DMS114 treated with DMSO at 0.1 percent for 48 hours (cell line): ENCODE results near the gene LINC01488.
A peak's percentile ranks its signal among the peaks of the same experiment; 100 is the strongest.

Experiments used
- DNase-seq: peaks from one replicate; lab custom pipeline; 2025; ENCODE audit not compliant: unreplicated experiment; lab: John Stamatoyannopoulos, UW

The LINC01488 gene

DNA sequence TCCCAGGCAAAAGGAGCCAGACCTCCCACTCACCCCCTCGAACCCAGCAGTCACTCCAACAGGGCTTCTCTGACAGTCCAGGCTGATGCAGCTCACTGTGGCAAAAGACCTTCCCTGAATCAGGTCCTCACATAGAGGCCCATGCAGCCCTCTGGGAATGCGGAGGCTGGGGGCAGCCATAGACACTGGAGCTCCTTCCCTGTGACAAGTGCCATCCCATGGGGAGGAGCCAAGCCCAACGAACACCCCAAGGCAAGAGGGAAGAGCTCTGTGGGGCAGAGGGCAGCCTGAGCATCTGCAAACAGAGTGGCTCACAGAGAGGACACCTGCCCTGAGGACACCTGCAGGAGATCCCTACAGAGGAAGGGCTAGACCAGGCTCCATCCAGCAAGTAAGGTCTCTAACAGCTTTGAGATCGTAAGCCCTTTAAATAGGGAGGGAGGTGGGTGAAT is at the start of gene LINC01488:
Gene LINC01488, plus strand, starts transcription at position 271 of the 452 bp plus-strand sequence.
- no peak for DNase-seq

GRCh38 chr11:69431893-69432738 is 49.3 kb upstream of the LINC01488 start:
- DNase-seq: no peak

DNA sequence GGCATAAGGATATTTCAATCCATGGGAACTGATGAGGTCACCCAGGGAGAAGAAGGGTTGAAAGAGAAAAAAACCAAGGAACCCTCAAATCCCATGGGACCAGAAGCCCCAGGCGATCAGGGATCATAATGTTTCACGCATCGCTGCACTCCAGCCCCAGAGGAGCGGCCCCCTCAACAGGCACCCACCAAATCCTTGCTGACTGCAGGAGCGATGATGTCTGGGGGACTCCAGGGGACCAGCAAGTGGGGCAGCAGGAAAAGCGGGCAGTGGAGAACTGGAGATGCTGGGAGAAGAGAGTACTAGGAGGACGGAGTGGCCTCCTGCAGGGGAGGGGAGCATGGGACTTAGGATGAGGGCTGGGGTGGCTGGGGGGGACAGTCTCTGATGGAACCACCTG is 47.7 kb upstream of the LINC01488 start:
- DNase-seq: no peak

GRCh38 chr11:69434471-69434931 is 47.0 kb upstream of the LINC01488 start:
- no peak for DNase-seq

DNA sequence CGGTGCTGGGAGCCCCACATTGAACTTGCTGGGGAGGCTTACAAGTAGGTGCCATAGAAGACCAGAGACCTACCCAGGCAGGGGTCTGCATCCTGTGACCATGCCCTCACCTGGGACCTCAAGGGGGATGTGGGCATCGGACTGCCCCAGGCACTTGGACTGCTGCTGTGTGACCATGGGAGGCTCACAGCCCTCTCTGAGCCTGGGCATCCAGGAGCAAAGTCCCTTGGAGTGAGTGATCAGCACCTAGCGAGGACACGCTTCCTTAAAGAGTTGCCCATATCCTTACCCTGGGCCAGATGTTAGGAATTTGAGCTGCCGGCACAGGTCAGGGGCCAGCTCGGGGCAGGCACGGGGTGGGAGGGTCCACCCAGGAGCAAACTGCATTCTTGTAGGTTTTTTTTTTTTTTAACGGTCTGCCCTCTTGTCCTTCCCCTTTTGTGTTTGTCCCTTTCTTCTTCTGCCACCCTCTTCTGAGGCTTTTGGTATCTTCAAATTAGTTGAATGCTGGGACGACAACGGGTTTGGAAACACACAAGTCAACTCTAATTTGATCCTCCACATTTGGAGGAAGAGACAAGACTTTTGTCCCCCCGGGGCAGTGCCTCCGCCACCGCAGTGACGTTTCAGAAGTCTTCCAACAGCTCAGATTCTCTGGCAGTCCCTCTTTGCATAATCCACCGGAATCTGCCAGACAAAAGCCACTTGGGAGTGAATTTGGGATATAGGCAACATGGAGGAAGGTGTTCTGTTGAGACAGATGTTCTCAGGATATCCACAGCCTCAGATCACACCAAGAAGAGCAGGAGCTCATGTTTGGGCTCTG is 46.1 kb upstream of the LINC01488 start:
- no peak for DNase-seq

- no peak for DNase-seq
Observed at GRCh38 chr11:69436041-69436982, 45.2 kb upstream of the LINC01488 start.

DNA sequence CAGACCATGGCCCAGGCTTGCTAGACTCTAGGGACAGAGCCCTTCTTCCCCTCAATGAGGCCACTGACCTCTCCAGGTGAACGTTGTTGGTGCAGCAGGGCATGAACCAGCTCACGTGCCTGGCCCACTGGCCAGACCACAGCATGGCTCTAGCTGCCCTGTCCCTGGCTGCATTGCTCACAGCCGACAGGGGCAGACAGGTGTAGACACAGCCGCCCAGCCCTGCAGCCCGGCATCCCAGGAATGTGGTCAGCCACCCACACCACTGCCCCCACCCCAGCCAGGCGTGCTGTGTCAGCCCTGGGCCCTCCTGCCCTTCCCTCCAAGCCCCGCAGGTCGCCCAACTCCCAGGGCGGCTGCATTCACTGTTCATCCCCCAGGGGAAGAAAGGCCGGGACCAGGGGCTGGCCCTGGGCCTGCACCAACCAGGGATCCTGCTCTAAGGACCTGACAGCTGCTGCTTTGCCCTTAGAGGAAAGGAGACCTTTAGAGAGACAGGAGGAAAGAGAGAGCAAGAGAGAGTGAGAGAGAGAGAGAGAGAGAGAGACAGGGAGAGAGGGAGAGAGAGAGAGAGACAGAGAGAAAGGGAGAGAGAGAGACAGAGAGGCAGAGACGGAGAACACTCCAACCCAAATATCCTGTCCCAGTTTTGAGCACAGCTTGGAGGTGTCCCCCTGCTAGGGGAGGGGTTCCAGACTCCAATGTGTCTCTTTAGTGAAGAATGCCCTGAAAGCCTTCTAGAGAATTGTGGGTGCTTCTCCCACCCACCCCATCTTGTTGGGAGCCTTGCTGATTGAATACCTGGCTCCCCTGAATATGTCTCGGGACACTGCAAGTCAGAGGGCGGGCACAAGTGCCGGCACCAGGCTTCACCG is 44.2 kb upstream of the LINC01488 start:
- DNase-seq: no peak

DNA sequence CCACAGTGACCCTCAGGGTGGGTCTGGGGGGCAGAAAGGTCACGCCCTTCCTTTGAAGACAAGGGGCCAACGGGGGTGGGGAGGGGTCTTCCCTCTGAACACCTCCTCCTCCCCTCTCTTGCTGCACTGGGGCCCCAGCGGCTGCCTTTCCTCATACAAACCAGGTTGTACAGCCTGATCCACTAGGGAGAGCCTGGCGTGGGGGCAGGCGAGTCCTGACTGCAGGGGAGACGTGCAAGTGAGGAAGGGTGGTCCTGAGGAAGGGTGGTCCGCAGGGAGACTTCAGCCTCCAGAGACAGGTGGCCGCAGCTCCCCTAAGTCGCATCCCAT is 43.6 kb upstream of the LINC01488 start:
- no peak for DNase-seq

DNA sequence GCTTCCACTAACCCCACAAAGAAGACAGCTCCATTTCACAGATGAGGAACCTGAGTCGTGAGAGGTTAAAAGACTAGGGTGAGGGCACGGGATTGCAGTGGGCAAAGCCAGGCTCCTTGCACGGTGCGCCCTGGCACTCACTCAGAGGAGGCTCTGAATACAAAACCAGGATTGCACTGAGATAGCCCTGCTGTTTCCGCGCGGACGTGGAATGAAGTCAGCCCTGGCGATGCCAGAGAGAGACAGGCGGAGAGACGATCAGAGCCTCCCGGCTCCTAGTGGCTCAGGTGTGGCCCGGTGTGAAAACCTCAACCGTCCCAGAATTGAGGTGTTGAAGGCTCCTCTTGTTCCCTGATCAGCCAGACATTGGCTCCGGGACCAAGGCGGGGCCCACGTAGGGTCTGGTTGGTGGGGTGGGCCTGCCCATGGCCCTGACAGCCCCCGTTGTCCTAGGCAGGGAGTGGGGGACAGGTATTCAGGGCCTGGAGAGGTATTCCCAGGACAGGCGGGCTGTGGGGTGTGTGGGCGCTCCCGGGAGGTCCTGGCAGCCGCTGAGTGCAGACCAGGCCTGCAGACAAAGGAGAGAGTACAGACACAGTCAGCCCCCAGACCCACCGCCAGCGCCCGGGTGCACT is 43.1 kb upstream of the LINC01488 start:
- no peak for DNase-seq

DNA sequence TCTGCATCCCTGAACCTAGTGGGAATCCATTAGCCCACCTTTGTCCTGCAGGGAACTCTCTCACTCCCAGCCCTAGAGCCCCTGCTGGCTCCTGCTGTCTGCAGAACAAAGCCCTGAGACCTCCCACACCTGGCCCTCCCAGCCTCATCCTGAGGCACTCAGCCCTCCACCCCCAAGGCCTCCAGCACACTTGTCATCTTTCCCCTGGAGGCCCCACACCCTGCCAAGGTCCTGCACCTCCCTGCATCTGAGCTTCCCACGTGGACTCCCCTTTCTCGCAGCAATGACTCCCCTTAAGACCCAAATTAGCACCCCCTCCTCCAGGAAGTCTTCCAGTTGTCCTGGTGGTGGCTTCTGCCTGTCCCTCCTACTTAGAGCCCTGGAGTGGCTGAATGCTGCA is 42.3 kb upstream of the LINC01488 start:
- no peak for DNase-seq

GRCh38 chr11:69439651-69440464 is 41.6 kb upstream of the LINC01488 start:
- no peak for DNase-seq

- no peak for DNase-seq
Observed at GRCh38 chr11:69440876-69441275, 40.6 kb upstream of the LINC01488 start.

DNA sequence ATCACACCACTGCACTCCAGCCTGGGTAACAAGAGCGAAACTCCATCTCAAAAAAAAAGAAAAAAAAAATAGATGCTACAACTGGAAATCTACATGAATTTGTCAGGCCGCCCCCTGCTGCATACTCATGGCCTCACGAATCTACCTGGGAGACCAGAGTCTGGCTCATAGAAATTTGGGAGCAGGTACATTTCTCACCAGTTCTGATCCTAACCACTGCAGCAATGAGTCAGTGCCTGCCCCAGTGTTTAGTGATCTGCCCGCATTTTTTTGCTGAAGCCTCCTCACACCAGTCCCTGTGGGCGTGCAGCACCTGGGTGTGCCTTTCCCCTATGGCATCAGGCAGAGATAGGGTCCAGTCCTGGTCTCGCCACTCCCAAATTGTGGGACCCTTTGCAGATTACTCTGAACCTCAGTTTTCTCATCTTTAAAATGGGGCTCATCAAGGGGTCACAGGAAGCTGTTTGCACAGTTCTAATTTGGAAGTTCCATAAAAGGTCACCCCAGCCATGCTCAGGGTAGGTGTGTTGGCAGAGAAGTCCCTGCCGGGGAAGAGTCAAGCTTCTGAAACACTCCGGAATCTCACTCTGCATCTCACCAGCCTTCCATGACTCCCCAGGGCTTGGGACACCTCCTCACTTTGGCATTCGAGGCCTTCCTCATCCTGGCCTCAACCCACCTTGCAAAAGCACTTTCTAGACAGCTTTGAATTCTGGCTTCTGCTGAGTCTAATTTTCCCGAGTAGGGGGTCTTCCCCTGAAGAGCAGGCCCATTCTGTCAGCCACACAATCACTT is 39.3 kb upstream of the LINC01488 start:
- DNase-seq: no peak

DNA sequence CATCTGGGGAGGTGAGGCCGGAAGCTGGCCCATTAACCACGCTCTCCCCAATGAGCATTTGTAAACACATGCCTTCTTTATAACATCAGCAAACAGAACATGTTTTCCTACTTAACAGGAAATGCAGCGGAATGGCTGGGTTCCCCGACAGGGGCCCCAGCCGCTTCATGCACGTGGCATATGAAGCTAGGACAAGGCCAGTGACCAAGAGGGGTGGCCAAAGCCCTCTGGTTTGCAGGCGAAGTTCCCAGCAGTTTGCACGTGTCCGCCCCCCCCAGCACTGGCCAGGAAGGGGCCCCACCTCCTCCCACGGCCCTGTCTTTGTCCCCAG is 38.7 kb upstream of the LINC01488 start:
- DNase-seq: no peak

DNA sequence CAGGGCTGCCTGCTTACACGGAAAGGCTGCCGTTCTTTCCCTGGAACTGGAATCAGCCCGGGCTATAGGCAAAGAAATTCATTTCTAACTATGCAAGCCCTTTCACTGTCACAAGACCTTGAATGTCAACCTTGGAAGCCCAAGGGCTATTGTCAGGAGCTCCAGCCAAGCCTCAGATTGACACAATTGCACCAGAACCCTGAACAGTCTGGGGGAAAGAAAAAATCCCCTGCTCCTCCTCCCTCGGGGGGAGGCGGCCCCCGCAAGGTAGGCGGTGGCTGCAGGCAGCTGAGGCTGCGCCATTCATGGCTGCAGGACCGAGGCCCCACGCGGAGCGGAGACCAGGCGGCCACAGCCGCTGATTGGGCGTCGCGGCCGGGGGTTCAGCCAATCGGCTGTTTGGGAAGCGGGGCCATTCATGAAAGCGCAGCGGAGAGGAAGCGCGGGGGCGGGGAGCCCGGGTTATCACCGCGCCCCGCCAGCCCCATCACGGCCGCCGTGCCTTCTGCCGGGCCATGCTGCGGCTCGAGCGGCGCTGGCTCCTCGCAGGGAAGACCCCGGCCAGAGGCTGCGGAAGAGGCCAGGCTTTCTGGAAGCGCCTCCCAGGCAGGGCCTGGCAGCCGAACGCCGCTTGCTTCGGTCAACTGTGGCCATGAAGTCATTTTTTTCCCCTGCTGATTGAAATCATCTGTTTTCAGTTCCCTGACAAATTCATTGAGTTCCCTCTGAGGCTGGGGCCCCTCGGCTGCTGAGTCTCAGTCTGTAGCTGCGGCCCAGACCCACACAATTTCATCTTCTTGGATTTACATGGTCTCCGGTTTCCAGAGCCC is 38.1 kb upstream of the LINC01488 start:
- peak; percentile 91 for DNase-seq

DNA sequence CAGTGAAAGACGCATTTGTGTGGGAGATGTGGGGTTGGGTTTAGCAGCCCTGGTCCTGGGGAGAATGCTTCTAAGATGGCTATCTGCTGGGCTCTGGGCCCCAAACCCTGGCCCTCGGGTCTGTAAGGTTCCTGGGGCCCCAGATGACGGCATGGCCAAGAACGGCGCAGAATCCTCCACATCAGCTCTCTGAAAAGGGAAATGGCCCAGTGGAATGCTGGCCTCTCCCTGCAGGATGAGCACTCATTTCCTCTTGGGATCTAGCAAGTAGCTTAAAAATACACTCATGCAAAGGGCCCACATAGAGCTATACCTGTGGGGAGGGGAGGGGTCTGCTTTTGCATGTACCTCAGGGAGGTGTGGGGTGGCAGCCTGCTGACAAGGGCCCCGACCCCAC is 37.5 kb upstream of the LINC01488 start:
- no peak for DNase-seq
